Stimulated activated CD4-positive, alpha-beta T cell treated with anti-CD3 and anti-CD28 coated beads, Interleukin-4, amount 100 ng/mL, for 1 hour (primary cell): ENCODE measurements around the gene CASS4.
A peak's percentile ranks its signal among the peaks of the same experiment; 100 is the strongest.

Source experiments
- DNase-seq: peaks from one replicate; pipeline ENCODE4 v3.0.0-alpha.2; 2020

Gene CASS4

GRCh38 chr20:56426026-56426425, 14.0 kb downstream of the CASS4 start:
- no peak for DNase-seq

GRCh38 chr20:56426926-56427325, 14.9 kb downstream of the CASS4 start:
- DNase-seq = no peak

GRCh38 chr20:56427797-56428196, 15.7 kb downstream of the CASS4 start:
- DNase-seq = no peak

- DNase-seq = no peak
These were observed 16.4 kb downstream of the CASS4 start for GRCh38 chr20:56428410-56428809.

- DNase-seq = no peak
These were observed 16.8 kb downstream of the CASS4 start for GRCh38 chr20:56428881-56429280.

GRCh38 chr20:56429502-56429901, 17.4 kb downstream of the CASS4 start:
- DNase-seq = peak; percentile 62

- DNase-seq = no peak
These were observed 17.9 kb downstream of the CASS4 start for GRCh38 chr20:56429941-56430340.

- DNase-seq = no peak
These were observed 18.4 kb downstream of the CASS4 start for GRCh38 chr20:56430461-56430860.

- DNase-seq = no peak
These were observed 18.9 kb downstream of the CASS4 start for GRCh38 chr20:56430957-56431356.

- DNase-seq = no peak
These were observed 19.4 kb downstream of the CASS4 start for GRCh38 chr20:56431471-56431870.

GRCh38 chr20:56433221-56433879, 21.3 kb downstream of the CASS4 start:
- no peak for DNase-seq

GRCh38 chr20:56433880-56434255, 21.8 kb downstream of the CASS4 start:
- no peak for DNase-seq

- DNase-seq = no peak
These were observed 25.3 kb downstream of the CASS4 start for GRCh38 chr20:56437196-56437960.

- DNase-seq = no peak
These were observed 26.2 kb downstream of the CASS4 start for GRCh38 chr20:56438284-56438683.

GRCh38 chr20:56439771-56440291, 27.8 kb downstream of the CASS4 start:
- no peak for DNase-seq

GRCh38 chr20:56440346-56441007, 28.4 kb downstream of the CASS4 start:
- peak; percentile 36 for DNase-seq

- no peak for DNase-seq
These were observed 30.6 kb downstream of the CASS4 start for GRCh38 chr20:56442389-56443365.

GRCh38 chr20:56443654-56444540, 31.8 kb downstream of the CASS4 start:
- DNase-seq = no peak

GRCh38 chr20:56445130-56445529, 33.1 kb downstream of the CASS4 start:
- DNase-seq = no peak

GRCh38 chr20:56445540-56445939, 33.5 kb downstream of the CASS4 start:
- DNase-seq = no peak

GRCh38 chr20:56447227-56447626, 35.2 kb downstream of the CASS4 start:
- DNase-seq = no peak

- no peak for DNase-seq
These were observed 37.4 kb downstream of the CASS4 start for GRCh38 chr20:56449459-56449858.
